Upper lobe of left lung (tissue), 4 donors: ENCODE results near the gene TOMM6.

Experiments used
- CTCF ChIP-seq, 6 experiments: fragments of 450-650 bp in 4 of 6; fragments of 200-600 bp in 2 of 6; sonication (generic) in 2 of 6; IDR thresholded peaks; one replicate each; pipeline ENCODE4 v1.5.1; 2016 to 2019; ENCODE audit warnings: antibody characterized with exemption in 6 of 6
- POLR2A ChIP-seq, 4 donors: fragments of 450-650 bp; IDR thresholded peaks; one replicate each; pipeline ENCODE4 v1.5.1; 2016 to 2017; ENCODE audit warnings: antibody characterized with exemption in 4 of 4, mild to moderate bottlenecking in 2 of 4
- POLR2AphosphoS5 ChIP-seq, 2 donors: sonication (generic); formaldehyde crosslinking; IDR thresholded peaks; one replicate each; pipeline ENCODE4 v1.5.1; 2017; ENCODE audit warnings: antibody characterized with exemption in 2 of 2

- TF ChIP-seq CTCF (IDR thresholded peaks at IDR 0.05) (no peak), POLR2A (IDR thresholded peaks at IDR 0.05) (no peak), POLR2AphosphoS5 (IDR thresholded peaks at IDR 0.05) (no peak)
Measured at GRCh38 chr6:41805830-41806774, 18.6 kb downstream of the TOMM6 start.
